Activated gamma-delta T cell (primary cell): Measurements from ENCODE around the gene NLK.
"Not testable (repeated sequence)": the region's sequence is repeated elsewhere in the genome, so short reads cannot be mapped to it uniquely, and the experiment has no call there.

Experiments used
- DNase-seq: peaks from one replicate; lab custom pipeline; 2025; lab: John Stamatoyannopoulos, UW

The NLK gene

GRCh38 chr17:28230607-28231006, 188.1 kb downstream of the NLK start:
- not testable (repeated sequence) for DNase-seq

DNA sequence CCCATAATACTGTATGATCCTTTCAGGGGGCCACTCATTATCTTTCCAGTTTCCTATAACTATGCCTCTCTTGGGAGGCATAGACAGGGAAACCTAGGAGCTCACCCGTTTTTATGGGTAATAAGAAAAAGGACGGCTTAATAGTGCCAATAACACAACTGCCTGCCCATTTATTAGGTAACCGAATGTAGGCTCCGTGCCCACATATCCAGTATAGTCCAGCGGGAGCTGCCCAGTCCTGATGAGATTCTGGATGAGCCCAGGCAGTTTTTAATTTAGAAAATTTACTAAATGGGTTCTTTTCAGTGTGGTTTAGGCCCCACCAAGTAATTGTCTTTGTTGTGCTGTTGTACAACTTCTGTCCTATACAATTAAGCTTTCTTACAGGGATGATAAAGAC, 189.1 kb downstream of the NLK start:
- not testable (repeated sequence) for DNase-seq

GRCh38 chr17:28232966-28233870, 190.7 kb downstream of the NLK start:
- not testable (repeated sequence) for DNase-seq

GRCh38 chr17:28233872-28234856, 191.7 kb downstream of the NLK start:
- DNase-seq: not testable (repeated sequence)

GRCh38 chr17:28235066-28235700, 192.7 kb downstream of the NLK start:
- DNase-seq: not testable (repeated sequence)

GRCh38 chr17:28236033-28236653, 193.7 kb downstream of the NLK start:
- not testable (repeated sequence) for DNase-seq

DNA sequence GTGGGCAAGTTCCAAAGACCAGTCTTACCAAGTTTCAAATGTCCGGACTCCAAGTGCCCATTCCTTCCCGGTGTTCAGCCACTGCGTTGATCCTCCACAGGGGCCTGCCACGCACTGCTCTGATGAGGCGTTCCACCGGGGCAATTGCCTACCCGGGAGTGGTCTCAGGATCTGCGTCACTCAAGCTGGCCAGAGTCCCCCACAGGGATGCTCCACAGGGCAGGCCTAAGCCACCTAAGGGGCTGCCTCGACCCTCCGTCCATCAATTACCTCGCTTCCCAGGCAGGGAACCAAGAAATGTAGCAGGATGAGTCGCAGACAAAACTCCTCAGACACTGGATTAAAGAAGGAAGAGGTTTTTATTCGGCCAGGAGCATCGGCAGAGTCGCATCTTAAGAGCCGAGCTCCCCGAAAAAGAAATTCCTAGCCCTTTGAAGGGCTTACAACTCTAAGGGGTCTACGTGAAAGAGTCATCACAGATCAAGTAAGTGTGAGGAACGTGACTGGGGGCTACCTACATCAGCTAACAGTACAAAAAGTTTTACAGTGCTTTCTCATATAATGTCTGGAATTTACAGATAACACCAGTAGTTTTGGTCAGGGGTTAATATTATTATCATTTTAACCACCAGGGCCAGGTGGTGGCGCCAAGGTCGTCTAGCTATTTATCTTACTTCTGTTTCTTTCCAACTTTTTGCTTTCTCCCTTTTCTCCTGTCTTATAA, 196.2 kb downstream of the NLK start:
- DNase-seq: not testable (repeated sequence)

GRCh38 chr17:28239271-28239624, 196.8 kb downstream of the NLK start:
- DNase-seq: no peak

DNA sequence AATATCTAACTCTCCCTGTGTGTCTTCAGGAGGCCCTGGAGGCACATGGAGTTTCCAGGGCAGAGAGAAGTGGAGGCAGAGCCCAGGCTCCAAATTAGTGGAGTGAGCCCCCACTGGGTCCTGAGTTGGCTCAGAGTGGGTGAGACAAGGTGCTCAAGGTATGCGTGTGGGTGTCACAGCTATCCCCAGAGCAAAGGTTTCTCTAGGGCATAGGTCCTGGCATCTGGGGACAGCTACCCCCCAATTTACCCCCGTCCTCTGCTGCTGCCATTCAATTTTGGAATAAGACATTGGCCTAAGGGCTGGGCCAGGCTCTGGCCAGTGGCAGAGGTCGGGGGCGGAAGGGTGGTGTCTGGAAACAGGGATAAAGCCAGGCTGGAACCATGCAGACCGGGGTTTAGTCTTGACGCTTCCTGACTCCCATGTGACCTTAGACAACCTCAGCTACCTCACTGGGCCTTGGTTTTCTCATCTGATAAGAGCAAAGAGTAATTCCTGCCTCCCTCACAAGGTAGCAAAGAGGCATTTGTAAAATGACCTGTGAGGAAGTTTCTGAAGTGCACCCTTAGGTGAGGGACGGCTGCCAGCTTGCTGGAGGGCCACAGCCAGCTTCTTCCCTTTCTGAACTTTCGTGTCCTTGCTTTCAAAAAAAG, 198.3 kb downstream of the NLK start:
- DNase-seq: no peak

DNA sequence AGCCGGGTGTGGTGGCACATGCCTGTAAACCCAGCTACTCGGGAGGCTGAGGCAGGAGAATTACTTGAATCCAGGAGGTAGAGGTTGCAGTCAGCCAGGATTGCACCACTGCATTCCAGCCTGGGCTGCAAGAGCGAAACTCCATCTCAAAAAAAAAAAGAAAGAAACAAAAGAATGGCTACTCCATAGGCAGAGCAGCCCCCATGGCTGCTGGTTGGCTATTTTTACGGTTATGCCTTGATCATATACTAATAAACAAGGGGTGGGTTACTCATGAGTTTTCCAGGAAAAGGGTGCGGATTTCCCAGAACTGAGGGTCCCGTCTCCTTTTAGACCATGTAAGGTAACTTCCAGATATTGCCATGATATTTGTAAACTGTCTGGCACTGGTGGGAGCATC, 200.3 kb downstream of the NLK start:
- no peak for DNase-seq

- DNase-seq: not testable (repeated sequence)
Observed at GRCh38 chr17:28243268-28243667, 200.8 kb downstream of the NLK start.

GRCh38 chr17:28244446-28244845, 202.0 kb downstream of the NLK start:
- DNase-seq: no peak
